Keratinocyte (primary cell): ENCODE data around the gene C1orf87. TPM values are rescaled to one million over a fixed set of nuclear protein-coding genes. Genes with fewer than 3 reads are reported as not detected.

Experiments
- DNase-seq: peaks from one replicate; pipeline ENCODE4 v3.0.0-alpha.2; 2011; ENCODE audit warnings: low read depth, missing footprints, low spot score
- FAIRE-seq: peaks from 2 replicates; lab custom pipeline; 2011; peaks lifted over from hg19 to GRCh38; lab: Jason Lieb, UNC
- H2AFZ ChIP-seq: 2 replicates; pipeline ENCODE4 v1.6.0; 2012; ENCODE audit warnings: low read length, control low read depth, inconsistent platforms; ENCODE audit not compliant: control insufficient read depth
- H3K27ac ChIP-seq: 2 replicates; pipeline ENCODE4 v1.5.1; 2011; ENCODE audit warnings: low read length; ENCODE audit not compliant: control insufficient read depth, insufficient read depth
- H3K27me3 ChIP-seq: 3 replicates; pipeline ENCODE4 v1.6.0; 2011; ENCODE audit warnings: low read length; ENCODE audit not compliant: control insufficient read depth, insufficient read depth; ENCODE audit errors: extremely low read depth
- H3K36me3 ChIP-seq, 2 experiments: 2 replicates in 1 of 2; 3 replicates in 1 of 2; pipeline ENCODE4 v1.5.1; 2011; ENCODE audit warnings: low read length in 2 of 2, mild to moderate bottlenecking in 1 of 2; ENCODE audit not compliant: control insufficient read depth in 2 of 2, insufficient read depth in 2 of 2; ENCODE audit errors: extremely low read depth in 1 of 2
- H3K4me1 ChIP-seq: 3 replicates; pipeline ENCODE4 v1.5.1; 2011; ENCODE audit warnings: low read length; ENCODE audit not compliant: control insufficient read depth, insufficient read depth; ENCODE audit errors: extremely low read depth
- H3K4me2 ChIP-seq: 3 replicates; pipeline ENCODE4 v1.6.0; 2011; ENCODE audit warnings: low read depth, low read length; ENCODE audit not compliant: control insufficient read depth, insufficient read depth; ENCODE audit errors: extremely low read depth
- H3K4me3 ChIP-seq, 3 experiments: fragments of 200-600 bp in 1 of 3; sonication (generic) in 1 of 3; 2 replicates in 2 of 3; 3 replicates in 1 of 3; pipeline ENCODE4 v1.5.1; 2011 to 2016; ENCODE audit warnings: low read length in 3 of 3, mild to moderate bottlenecking in 3 of 3, control low read depth in 2 of 3, inconsistent platforms in 1 of 3, low read depth in 1 of 3, mixed read lengths in 1 of 3, mixed run types in 1 of 3, moderate library complexity in 1 of 3; ENCODE audit not compliant: control insufficient read depth in 2 of 3, insufficient read depth in 2 of 3; ENCODE audit errors: extremely low read depth in 1 of 3
- H3K79me2 ChIP-seq: 2 replicates; pipeline ENCODE4 v1.6.0; 2012; ENCODE audit warnings: low read length; ENCODE audit not compliant: control insufficient read depth, insufficient read depth
- H3K9ac ChIP-seq: 3 replicates; pipeline ENCODE4 v1.6.0; 2011; ENCODE audit warnings: low read length; ENCODE audit not compliant: control insufficient read depth, insufficient read depth; ENCODE audit errors: extremely low read depth
- H3K9me1 ChIP-seq: 3 replicates; pipeline ENCODE4 v1.6.0; 2011; ENCODE audit warnings: low read length; ENCODE audit not compliant: control insufficient read depth, insufficient read depth; ENCODE audit errors: extremely low read depth
- H3K9me3 ChIP-seq: 2 replicates; pipeline ENCODE4 v1.5.1; 2012; ENCODE audit warnings: low read depth, low read length; ENCODE audit not compliant: control insufficient read depth
- H4K20me1 ChIP-seq: 3 replicates; pipeline ENCODE4 v1.6.0; 2011; ENCODE audit warnings: low read length; ENCODE audit not compliant: control insufficient read depth, insufficient read depth; ENCODE audit errors: extremely low read depth
- EZH2 ChIP-seq: IDR thresholded peaks from one replicate; pipeline ENCODE4 v1.6.1; 2012; ENCODE audit warnings: inconsistent platforms, mild to moderate bottlenecking, low read length, moderate library complexity
- dilution Hi-C: fragments of 300-500 bp; cut with MboI; formaldehyde crosslinking; loops from one replicate; pipeline ENCODE4 v1.7.0; 2020; ENCODE audit warnings: low sequenced_read_pairs; ENCODE audit not compliant: extremely low pct_ligation_motif_present
- polyA plus RNA-seq, 5 experiments: library from polyadenylated mRNA; depleted of rRNA in 3 of 5; stranded (reverse) in 3 of 5; stranded (forward) in 1 of 5; unstranded in 1 of 5; fragments of >200 nt; gene quantifications; 1 replicate in 1 of 5; 2 replicates in 3 of 5; 3 replicates in 1 of 5; pipeline versions ENCODE4 v1.2.1 to v1.2.3, GENCODE V29; 2011 to 2012; ENCODE audit warnings: missing spikeins in 2 of 5, low read depth in 1 of 5, low replicate concordance in 1 of 5
- TF ChIP-seq, protein P1 (sequence below), 3 experiments: IDR thresholded peaks in 1 of 3; conservative IDR thresholded peaks in 1 of 3; optimal IDR thresholded peaks in 1 of 3; 2 replicates in 2 of 3; 3 replicates in 1 of 3; pipeline versions ENCODE3 to v1.5.1; 2011; ENCODE audit warnings: low read length in 3 of 3, mild to moderate bottlenecking in 3 of 3, moderate library complexity in 2 of 3, control low read depth in 1 of 3, inconsistent platforms in 1 of 3; ENCODE audit not compliant: insufficient read depth in 2 of 3; ENCODE audit errors: extremely low read depth in 1 of 3

The C1orf87 gene
- polyA plus RNA-seq, 1 donor (not counting 4 experiments of a cell fraction or from before 2014, with no cell fraction given) = not detected

DNA sequence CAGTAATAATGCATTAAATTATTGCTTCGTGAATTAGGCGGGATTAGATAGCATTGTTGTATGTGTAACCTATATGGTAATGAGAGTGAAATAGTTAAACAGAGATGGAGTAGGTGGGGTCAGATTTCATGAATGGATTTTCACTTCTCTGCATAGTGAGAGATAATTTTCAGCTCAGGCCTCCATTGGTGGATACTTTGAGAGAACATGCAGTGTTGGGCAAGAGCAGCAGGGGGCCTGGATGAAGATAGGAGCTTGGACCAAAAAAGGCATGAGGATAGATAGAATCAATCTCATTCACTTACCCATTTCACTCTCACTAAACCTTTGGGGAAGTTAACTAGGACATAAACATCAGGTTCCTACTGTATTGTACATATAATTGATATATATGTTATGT is 39.5 kb upstream of the C1orf87 start:
- no peaks in the 10 kb centered on the region for H3K9me1 ChIP-seq
- FAIRE-seq = no peak
- no peak overlapping the region for H3K27ac ChIP-seq
- no peak for TF ChIP-seq EZH2
- TF ChIP-seq, protein P1, sequence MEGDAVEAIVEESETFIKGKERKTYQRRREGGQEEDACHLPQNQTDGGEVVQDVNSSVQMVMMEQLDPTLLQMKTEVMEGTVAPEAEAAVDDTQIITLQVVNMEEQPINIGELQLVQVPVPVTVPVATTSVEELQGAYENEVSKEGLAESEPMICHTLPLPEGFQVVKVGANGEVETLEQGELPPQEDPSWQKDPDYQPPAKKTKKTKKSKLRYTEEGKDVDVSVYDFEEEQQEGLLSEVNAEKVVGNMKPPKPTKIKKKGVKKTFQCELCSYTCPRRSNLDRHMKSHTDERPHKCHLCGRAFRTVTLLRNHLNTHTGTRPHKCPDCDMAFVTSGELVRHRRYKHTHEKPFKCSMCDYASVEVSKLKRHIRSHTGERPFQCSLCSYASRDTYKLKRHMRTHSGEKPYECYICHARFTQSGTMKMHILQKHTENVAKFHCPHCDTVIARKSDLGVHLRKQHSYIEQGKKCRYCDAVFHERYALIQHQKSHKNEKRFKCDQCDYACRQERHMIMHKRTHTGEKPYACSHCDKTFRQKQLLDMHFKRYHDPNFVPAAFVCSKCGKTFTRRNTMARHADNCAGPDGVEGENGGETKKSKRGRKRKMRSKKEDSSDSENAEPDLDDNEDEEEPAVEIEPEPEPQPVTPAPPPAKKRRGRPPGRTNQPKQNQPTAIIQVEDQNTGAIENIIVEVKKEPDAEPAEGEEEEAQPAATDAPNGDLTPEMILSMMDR (optimal IDR thresholded peaks at IDR 0.05 in 1 of 3, IDR thresholded peaks at IDR 0.05 in 1 of 3, conservative IDR thresholded peaks at IDR 0.05 in 1 of 3; ENCODE audit: extremely low read depth in 1 of 3, insufficient read depth in 2 of 3, low read length in 3 of 3) = no peak
- H4K20me1 ChIP-seq = no peaks in the 10 kb centered on the region
- no peak overlapping the region for H3K4me3 ChIP-seq
- DNase-seq = no peak
- no peaks in the 10 kb centered on the region for H3K4me1 ChIP-seq
- H3K9ac ChIP-seq = no peak overlapping the region
- no peaks in the 10 kb centered on the region for H3K36me3 ChIP-seq
- dilution Hi-C loops = no loop called here
- no peak overlapping the region for H3K4me2 ChIP-seq
- H2AFZ ChIP-seq = no peak overlapping the region
- H3K9me3 ChIP-seq = no peaks in the 10 kb centered on the region
- H3K79me2 ChIP-seq = no peaks in the 10 kb centered on the region
- H3K27me3 ChIP-seq = no peaks in the 10 kb centered on the region

DNA sequence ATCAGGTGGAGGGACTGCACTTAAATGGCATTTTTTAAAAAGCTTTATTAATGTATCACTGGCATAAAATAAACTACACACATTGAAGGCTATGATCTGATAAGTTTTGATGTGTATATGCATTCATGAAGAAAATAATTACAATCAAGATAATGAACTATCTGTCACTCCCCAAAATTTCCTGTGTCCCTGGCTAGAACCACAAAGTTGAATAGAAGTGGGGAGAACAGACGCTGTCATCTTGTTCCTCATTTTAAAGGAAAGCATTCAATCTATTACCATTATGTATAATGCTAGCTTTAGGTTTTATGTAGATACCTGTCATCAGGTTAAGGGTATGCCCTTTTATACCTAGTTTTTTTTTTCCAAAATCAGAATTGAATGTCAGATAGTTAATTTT is 38.1 kb upstream of the C1orf87 start:
- Histone ChIP-seq H3K9me3 (no peaks in the 10 kb centered on the region), H3K9ac (no peak overlapping the region), H3K79me2 (no peaks in the 10 kb centered on the region), H3K27me3 (no peaks in the 10 kb centered on the region), H3K4me2 (no peak overlapping the region), H3K9me1 (no peaks in the 10 kb centered on the region), H3K27ac (no peak overlapping the region), H4K20me1 (no peaks in the 10 kb centered on the region), H3K4me1 (no peaks in the 10 kb centered on the region), H2AFZ (no peak overlapping the region), H3K4me3 (no peak overlapping the region), H3K36me3 (no peaks in the 10 kb centered on the region)
- TF ChIP-seq, protein P1 (optimal IDR thresholded peaks at IDR 0.05 in 1 of 3, IDR thresholded peaks at IDR 0.05 in 1 of 3, conservative IDR thresholded peaks at IDR 0.05 in 1 of 3; ENCODE audit: extremely low read depth in 1 of 3, insufficient read depth in 2 of 3, low read length in 3 of 3) = no peak
- TF ChIP-seq EZH2 = no peak
- dilution Hi-C loops = no loop called here
- DNase-seq = no peak
- FAIRE-seq = no peak
